ENCODE data around the gene RNF149.
"Not testable (repeated sequence)": the region's sequence is repeated elsewhere in the genome, so short reads cannot be mapped to it uniquely, and the experiment has no call there.

Gene RNF149

GRCh38 chr2:101332885-101333766 lies 24.6 kb upstream of the RNF149 start:
- no peak for DNase-seq (ENCODE audit: low read depth in 2 of 2, low spot score in 1 of 2)

- DNase-seq (ENCODE audit: low read depth in 2 of 2, low spot score in 1 of 2), result no peak
Measured at GRCh38 chr2:101331202-101331601, 22.7 kb upstream of the RNF149 start.

GRCh38 chr2:101330253-101330933 lies 21.9 kb upstream of the RNF149 start:
- DNase-seq (ENCODE audit: low read depth in 2 of 2, low spot score in 1 of 2), result no peak

GRCh38 chr2:101329026-101329425 lies 20.5 kb upstream of the RNF149 start:
- no peak for DNase-seq (ENCODE audit: low read depth in 2 of 2, low spot score in 1 of 2)

- DNase-seq (ENCODE audit: low read depth in 2 of 2, low spot score in 1 of 2), result no peak
Measured at GRCh38 chr2:101328474-101329007, 20.0 kb upstream of the RNF149 start.

- no peak for DNase-seq (ENCODE audit: low read depth in 2 of 2, low spot score in 1 of 2)
Measured at GRCh38 chr2:101327863-101328394, 19.4 kb upstream of the RNF149 start.

GRCh38 chr2:101325425-101325824 lies 16.9 kb upstream of the RNF149 start:
- no peak for DNase-seq (ENCODE audit: low read depth in 2 of 2, low spot score in 1 of 2)

GRCh38 chr2:101316568-101316967 lies 8.1 kb upstream of the RNF149 start:
- DNase-seq (ENCODE audit: low read depth in 2 of 2, low spot score in 1 of 2), result not testable (repeated sequence)

GRCh38 chr2:101311696-101312017 lies 3.2 kb upstream of the RNF149 start:
- DNase-seq (ENCODE audit: low read depth in 2 of 2, low spot score in 1 of 2), result no peak

GRCh38 chr2:101310834-101311695 lies 2.6 kb upstream of the RNF149 start:
- no peak for DNase-seq (ENCODE audit: low read depth in 2 of 2, low spot score in 1 of 2)

GRCh38 chr2:101310090-101310833 lies 1.8 kb upstream of the RNF149 start:
- DNase-seq (ENCODE audit: low read depth in 2 of 2, low spot score in 1 of 2), result no peak

GRCh38 chr2:101307950-101308431 lies 510 bp downstream of the RNF149 start:
- DNase-seq (ENCODE audit: low read depth in 2 of 2, low spot score in 1 of 2), result no peak

GRCh38 chr2:101307503-101307902 lies 998 bp downstream of the RNF149 start:
- no peak for DNase-seq (ENCODE audit: low read depth in 2 of 2, low spot score in 1 of 2)

- DNase-seq (ENCODE audit: low read depth in 2 of 2, low spot score in 1 of 2), result no peak
Measured at GRCh38 chr2:101306410-101306809, 2.1 kb downstream of the RNF149 start.

- DNase-seq (ENCODE audit: low read depth in 2 of 2, low spot score in 1 of 2), result no peak
Measured at GRCh38 chr2:101305492-101306078, 2.9 kb downstream of the RNF149 start.

GRCh38 chr2:101305035-101305434 lies 3.5 kb downstream of the RNF149 start:
- DNase-seq (ENCODE audit: low read depth in 2 of 2, low spot score in 1 of 2), result no peak

- no peak for DNase-seq (ENCODE audit: low read depth in 2 of 2, low spot score in 1 of 2)
Measured at GRCh38 chr2:101303688-101304087, 4.8 kb downstream of the RNF149 start.

- DNase-seq (ENCODE audit: low read depth in 2 of 2, low spot score in 1 of 2), result no peak
Measured at GRCh38 chr2:101302016-101302415, 6.5 kb downstream of the RNF149 start.

- no peak for DNase-seq (ENCODE audit: low read depth in 2 of 2, low spot score in 1 of 2)
Measured at GRCh38 chr2:101300836-101301235, 7.7 kb downstream of the RNF149 start.

- no peak for DNase-seq (ENCODE audit: low read depth in 2 of 2, low spot score in 1 of 2)
Measured at GRCh38 chr2:101300164-101300563, 8.3 kb downstream of the RNF149 start.
